ENCODE measurements around the gene FUBP3.

GRCh38 chr9:130633336-130634190 is 54.2 kb downstream of the FUBP3 start:
- TF ChIP-seq CTCF (IDR thresholded peaks at IDR 0.05 in 8 of 11, conservative IDR thresholded peaks at IDR 0.05 in 3 of 11) (no peak), POLR2AphosphoS5 (IDR thresholded peaks at IDR 0.05) (no peak)
